HepG2 (cell line): ENCODE measurements around the gene RBL1. TPM values are rescaled to one million over a fixed set of nuclear protein-coding genes. Genes with fewer than 3 reads are reported as not detected.

ENCODE experiments used
- AGO2 ChIP-seq: fragments of 200-400 bp; formaldehyde crosslinking; optimal IDR thresholded peaks from 2 replicates; pipeline ENCODE3; 2017; ENCODE audit warnings: mild to moderate bottlenecking, low read depth, low read length, moderate library complexity
- GPN1 ChIP-seq: sonication (generic); formaldehyde crosslinking; IDR thresholded peaks from 2 replicates; pipeline ENCODE4 v1.5.1; 2020; ENCODE audit warnings: missing genetic modification reagents, borderline replicate concordance
- JUNB ChIP-seq: sonication (generic); formaldehyde crosslinking; IDR thresholded peaks from 2 replicates; pipeline ENCODE4 v1.8.0; 2022; ENCODE audit warnings: missing genetic modification reagents, mild to moderate bottlenecking, borderline replicate concordance
- PHF5A ChIP-seq: IDR thresholded peaks from one replicate; pipeline ENCODE4 v1.6.1; 2018; ENCODE audit warnings: low read depth, missing genetic modification reagents; ENCODE audit not compliant: unreplicated experiment
- RAD51 ChIP-seq: fragments of 450-650 bp; IDR thresholded peaks from 2 replicates; pipeline ENCODE4 v1.6.1; 2016; ENCODE audit warnings: borderline replicate concordance
- RARA ChIP-seq: IDR thresholded peaks from 2 replicates; pipeline ENCODE4 v1.6.1; 2016; ENCODE audit warnings: missing genetic modification reagents, missing compliant biosample characterization
- SSRP1 ChIP-seq: IDR thresholded peaks from 2 replicates; pipeline ENCODE4 v1.6.1; 2016; ENCODE audit warnings: control low read depth
- polyA plus RNA-seq, 8 experiments: library from polyadenylated mRNA; depleted of rRNA in 3 of 8; stranded (reverse) in 7 of 8; unstranded in 1 of 8; fragments of >200 nt; fragmentation: Illumina TruSeq in 4 of 8; extraction: Trizol in 4 of 8; gene quantifications; 2 replicates each; pipeline versions ENCODE4 v1.2.1 to v1.2.3, GENCODE V29; 2011 to 2016; ENCODE audit warnings: low read depth in 4 of 8, missing spikeins in 1 of 8, mixed read lengths in 1 of 8; ENCODE audit not compliant: insufficient read depth in 1 of 8
- total RNA-seq, 5 experiments: library from RNA; depleted of rRNA; stranded (reverse); fragments of >200 nt; fragmentation: Illumina TruSeq; extraction: Trizol; gene quantifications; 2 replicates each; pipeline ENCODE4 v1.2.3, GENCODE V29; 2016; ENCODE audit warnings: low read depth in 1 of 5
- TF ChIP-seq, protein P1 (sequence below): IDR thresholded peaks from 2 replicates; pipeline ENCODE4 v1.6.1; 2016; ENCODE audit warnings: control low read depth
- TF ChIP-seq, protein P2 (sequence below): fragments of 450-650 bp; IDR thresholded peaks from 2 replicates; pipeline ENCODE4 v1.6.1; 2016
- TF ChIP-seq, protein P3 (sequence below): sonication (generic); formaldehyde crosslinking; IDR thresholded peaks from 2 replicates; pipeline ENCODE4 v1.5.1; 2020; ENCODE audit warnings: mild to moderate bottlenecking, missing genetic modification reagents, moderate library complexity
- TF ChIP-seq, protein P4 (sequence below): sonication (generic); formaldehyde crosslinking; IDR thresholded peaks from 2 replicates; pipeline ENCODE4 v1.4.0; 2020; ENCODE audit warnings: missing genetic modification reagents, borderline replicate concordance

RBL1 gene
- total and polyA plus RNA-seq, 2 of the 13 experiments (the other 11 are each of a cell fraction or from before 2014, with no cell fraction given) = 6.0 to 27.5 TPM

DNA sequence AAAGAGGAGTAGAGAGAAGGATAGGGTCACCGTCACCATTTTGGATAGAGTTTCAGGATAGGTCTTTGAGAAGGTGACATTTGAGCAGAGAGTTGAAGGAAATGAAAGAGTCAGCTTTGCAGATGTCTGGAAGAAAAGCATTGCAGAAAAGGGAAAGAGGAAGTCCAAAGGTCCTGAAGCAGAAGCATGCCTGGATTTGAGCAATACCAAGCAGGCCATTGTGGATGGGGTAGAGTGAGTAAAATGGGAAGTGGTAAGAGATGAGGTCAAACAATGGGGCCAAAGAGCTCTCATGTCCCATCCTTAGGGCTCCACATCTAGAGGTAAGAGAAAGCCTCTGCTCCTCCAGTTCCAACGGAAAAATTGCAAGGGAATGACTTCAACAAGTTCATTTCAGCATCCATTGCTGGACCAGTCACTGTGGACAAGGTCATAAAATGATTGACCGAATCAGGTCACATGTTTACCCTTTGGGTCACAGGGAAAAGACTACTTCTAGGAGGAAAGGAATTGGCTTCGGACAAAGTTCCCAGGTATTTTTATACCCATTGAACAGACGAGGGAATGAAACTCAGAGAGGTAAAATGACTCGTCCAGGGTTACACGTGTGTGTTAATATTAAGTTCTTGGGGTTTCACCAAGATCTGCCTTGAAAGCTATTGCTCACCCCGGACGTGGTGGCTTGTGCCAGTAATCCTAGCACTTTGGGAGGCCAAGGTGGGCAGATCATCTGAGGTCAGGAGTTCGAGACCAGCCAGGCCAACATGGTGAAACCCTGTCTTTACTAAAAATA is 137.7 kb downstream of the RBL1 start (continued):
- TF ChIP-seq, protein P1, sequence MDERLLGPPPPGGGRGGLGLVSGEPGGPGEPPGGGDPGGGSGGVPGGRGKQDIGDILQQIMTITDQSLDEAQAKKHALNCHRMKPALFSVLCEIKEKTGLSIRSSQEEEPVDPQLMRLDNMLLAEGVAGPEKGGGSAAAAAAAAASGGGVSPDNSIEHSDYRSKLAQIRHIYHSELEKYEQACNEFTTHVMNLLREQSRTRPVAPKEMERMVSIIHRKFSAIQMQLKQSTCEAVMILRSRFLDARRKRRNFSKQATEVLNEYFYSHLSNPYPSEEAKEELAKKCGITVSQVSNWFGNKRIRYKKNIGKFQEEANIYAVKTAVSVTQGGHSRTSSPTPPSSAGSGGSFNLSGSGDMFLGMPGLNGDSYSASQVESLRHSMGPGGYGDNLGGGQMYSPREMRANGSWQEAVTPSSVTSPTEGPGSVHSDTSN = no peak
- TF ChIP-seq SSRP1 (CRISPR knock-in tag) (no peak), AGO2 (no peak), RAD51 (no peak), GPN1 (CRISPR knock-in tag) (no peak), JUNB (CRISPR knock-in tag) (no peak), PHF5A (CRISPR knock-in tag) (no peak), RARA (0 out of 2 replicates have a peak, but pooled peaks have one; percentile 24)
- TF ChIP-seq, protein P2, sequence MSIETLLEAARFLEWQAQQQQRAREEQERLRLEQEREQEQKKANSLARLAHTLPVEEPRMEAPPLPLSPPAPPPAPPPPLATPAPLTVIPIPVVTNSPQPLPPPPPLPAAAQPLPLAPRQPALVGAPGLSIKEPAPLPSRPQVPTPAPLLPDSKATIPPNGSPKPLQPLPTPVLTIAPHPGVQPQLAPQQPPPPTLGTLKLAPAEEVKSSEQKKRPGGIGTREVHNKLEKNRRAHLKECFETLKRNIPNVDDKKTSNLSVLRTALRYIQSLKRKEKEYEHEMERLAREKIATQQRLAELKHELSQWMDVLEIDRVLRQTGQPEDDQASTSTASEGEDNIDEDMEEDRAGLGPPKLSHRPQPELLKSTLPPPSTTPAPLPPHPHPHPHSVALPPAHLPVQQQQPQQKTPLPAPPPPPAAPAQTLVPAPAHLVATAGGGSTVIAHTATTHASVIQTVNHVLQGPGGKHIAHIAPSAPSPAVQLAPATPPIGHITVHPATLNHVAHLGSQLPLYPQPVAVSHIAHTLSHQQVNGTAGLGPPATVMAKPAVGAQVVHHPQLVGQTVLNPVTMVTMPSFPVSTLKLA = no peak
- TF ChIP-seq, protein P3, sequence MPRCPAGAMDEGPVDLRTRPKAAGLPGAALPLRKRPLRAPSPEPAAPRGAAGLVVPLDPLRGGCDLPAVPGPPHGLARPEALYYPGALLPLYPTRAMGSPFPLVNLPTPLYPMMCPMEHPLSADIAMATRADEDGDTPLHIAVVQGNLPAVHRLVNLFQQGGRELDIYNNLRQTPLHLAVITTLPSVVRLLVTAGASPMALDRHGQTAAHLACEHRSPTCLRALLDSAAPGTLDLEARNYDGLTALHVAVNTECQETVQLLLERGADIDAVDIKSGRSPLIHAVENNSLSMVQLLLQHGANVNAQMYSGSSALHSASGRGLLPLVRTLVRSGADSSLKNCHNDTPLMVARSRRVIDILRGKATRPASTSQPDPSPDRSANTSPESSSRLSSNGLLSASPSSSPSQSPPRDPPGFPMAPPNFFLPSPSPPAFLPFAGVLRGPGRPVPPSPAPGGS (CRISPR knock-in tag) = no peak
- TF ChIP-seq, protein P4, sequence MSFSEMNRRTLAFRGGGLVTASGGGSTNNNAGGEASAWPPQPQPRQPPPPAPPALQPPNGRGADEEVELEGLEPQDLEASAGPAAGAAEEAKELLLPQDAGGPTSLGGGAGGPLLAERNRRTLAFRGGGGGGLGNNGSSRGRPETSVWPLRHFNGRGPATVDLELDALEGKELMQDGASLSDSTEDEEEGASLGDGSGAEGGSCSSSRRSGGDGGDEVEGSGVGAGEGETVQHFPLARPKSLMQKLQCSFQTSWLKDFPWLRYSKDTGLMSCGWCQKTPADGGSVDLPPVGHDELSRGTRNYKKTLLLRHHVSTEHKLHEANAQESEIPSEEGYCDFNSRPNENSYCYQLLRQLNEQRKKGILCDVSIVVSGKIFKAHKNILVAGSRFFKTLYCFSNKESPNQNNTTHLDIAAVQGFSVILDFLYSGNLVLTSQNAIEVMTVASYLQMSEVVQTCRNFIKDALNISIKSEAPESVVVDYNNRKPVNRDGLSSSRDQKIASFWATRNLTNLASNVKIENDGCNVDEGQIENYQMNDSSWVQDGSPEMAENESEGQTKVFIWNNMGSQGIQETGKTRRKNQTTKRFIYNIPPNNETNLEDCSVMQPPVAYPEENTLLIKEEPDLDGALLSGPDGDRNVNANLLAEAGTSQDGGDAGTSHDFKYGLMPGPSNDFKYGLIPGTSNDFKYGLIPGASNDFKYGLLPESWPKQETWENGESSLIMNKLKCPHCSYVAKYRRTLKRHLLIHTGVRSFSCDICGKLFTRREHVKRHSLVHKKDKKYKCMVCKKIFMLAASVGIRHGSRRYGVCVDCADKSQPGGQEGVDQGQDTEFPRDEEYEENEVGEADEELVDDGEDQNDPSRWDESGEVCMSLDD (CRISPR knock-in tag) = no peak
